COR-L47 (cell line): ENCODE data around the gene ABCC1.

Experiments
- DNase-seq: peaks from one replicate; lab custom pipeline; 2025; lab: John Stamatoyannopoulos, UW

ABCC1 gene

GRCh38 chr16:16048904-16049582 lies 99.6 kb downstream of the ABCC1 start:
- no peak for DNase-seq

GRCh38 chr16:16050106-16050505 lies 100.7 kb downstream of the ABCC1 start:
- no peak for DNase-seq

GRCh38 chr16:16051132-16051531 lies 101.7 kb downstream of the ABCC1 start:
- DNase-seq, result no peak

- no peak for DNase-seq
These were observed 103.5 kb downstream of the ABCC1 start for GRCh38 chr16:16052916-16053315.

- DNase-seq, result no peak
These were observed 107.7 kb downstream of the ABCC1 start for GRCh38 chr16:16057102-16057501.

GRCh38 chr16:16059160-16059559 lies 109.7 kb downstream of the ABCC1 start:
- DNase-seq, result no peak

GRCh38 chr16:16059895-16060590 lies 110.6 kb downstream of the ABCC1 start:
- DNase-seq, result no peak

- no peak for DNase-seq
These were observed 112.9 kb downstream of the ABCC1 start for GRCh38 chr16:16062023-16062937.

GRCh38 chr16:16063683-16064082 lies 114.3 kb downstream of the ABCC1 start:
- DNase-seq, result no peak

GRCh38 chr16:16064874-16065384 lies 115.5 kb downstream of the ABCC1 start:
- DNase-seq, result no peak

- DNase-seq, result no peak
These were observed 117.7 kb downstream of the ABCC1 start for GRCh38 chr16:16067127-16067526.

GRCh38 chr16:16071631-16072244 lies 122.3 kb downstream of the ABCC1 start:
- DNase-seq, result no peak

GRCh38 chr16:16073001-16073545 lies 123.7 kb downstream of the ABCC1 start:
- DNase-seq, result no peak

GRCh38 chr16:16073891-16074881 lies 124.8 kb downstream of the ABCC1 start:
- DNase-seq, result no peak

- no peak for DNase-seq
These were observed 126.3 kb downstream of the ABCC1 start for GRCh38 chr16:16075488-16076422.

GRCh38 chr16:16076423-16076813 lies 127.0 kb downstream of the ABCC1 start:
- DNase-seq, result no peak

- no peak for DNase-seq
These were observed 131.1 kb downstream of the ABCC1 start for GRCh38 chr16:16080465-16081065.

GRCh38 chr16:16081141-16081540 lies 131.7 kb downstream of the ABCC1 start:
- no peak for DNase-seq

GRCh38 chr16:16082255-16082654 lies 132.8 kb downstream of the ABCC1 start:
- no peak for DNase-seq
